Mammary epithelial cell (primary cell): Measurements from ENCODE around the gene ERI2.

Source experiments
- CTCF ChIP-seq, 2 donors: IDR thresholded peaks in 1 of 2; conservative IDR thresholded peaks in 1 of 2; 2 replicates each; pipeline ENCODE4 v1.5.1; 2011 to 2012; ENCODE audit warnings: inconsistent platforms in 2 of 2, low read length in 2 of 2, mild to moderate bottlenecking in 2 of 2, control low read depth in 1 of 2, low read depth in 1 of 2; ENCODE audit not compliant: insufficient read depth in 1 of 2; ENCODE audit errors: extremely low read depth in 1 of 2
- EZH2 ChIP-seq: IDR thresholded peaks from 2 replicates; pipeline ENCODE4 v1.6.1; 2012; ENCODE audit warnings: low read length, inconsistent platforms, borderline replicate concordance

- TF ChIP-seq CTCF (conservative IDR thresholded peaks at IDR 0.05 in 1 of 2, IDR thresholded peaks at IDR 0.05 in 1 of 2; ENCODE audit: extremely low read depth in 1 of 2, insufficient read depth in 1 of 2, low read depth in 1 of 2, low read length in 2 of 2) (no peak), EZH2 (no peak)
Observed at GRCh38 chr16:20782470-20782869, 23.8 kb downstream of the ERI2 start.
